KMS-11 (cell line): ENCODE measurements around the gene WIPF1.
"Not testable (repeated sequence)": the region's sequence is repeated elsewhere in the genome, so short reads cannot be mapped to it uniquely, and the experiment has no call there.

Experiments used
- H2AFZ ChIP-seq: fragments of 200-600 bp; sonication (generic); 2 replicates; pipeline ENCODE4 v1.6.1; 2016; ENCODE audit warnings: antibody characterized with exemption, mixed run types, low read depth
- H3K27ac ChIP-seq: fragments of 200-600 bp; sonication (generic); 2 replicates; pipeline ENCODE4 v1.6.1; 2016; ENCODE audit warnings: mild to moderate bottlenecking, mixed run types
- H3K27me3 ChIP-seq: fragments of 200-600 bp; sonication (generic); 2 replicates; pipeline ENCODE4 v1.6.1; 2017; ENCODE audit warnings: mild to moderate bottlenecking, low read depth, mixed run types, moderate library complexity; ENCODE audit not compliant: insufficient read depth
- H3K36me3 ChIP-seq: fragments of 200-600 bp; sonication (generic); 2 replicates; pipeline ENCODE4 v1.6.1; 2017; ENCODE audit warnings: mild to moderate bottlenecking, mixed run types; ENCODE audit not compliant: insufficient read depth
- H3K4me1 ChIP-seq: fragments of 200-600 bp; sonication (generic); 2 replicates; pipeline ENCODE4 v1.6.1; 2016; ENCODE audit warnings: mild to moderate bottlenecking, low read depth, mixed run types; ENCODE audit not compliant: poor library complexity, severe bottlenecking
- H3K4me2 ChIP-seq: fragments of 200-600 bp; sonication (generic); 2 replicates; pipeline ENCODE4 v1.7.0; 2016; ENCODE audit warnings: mild to moderate bottlenecking, mixed run types
- H3K4me3 ChIP-seq: fragments of 200-600 bp; sonication (generic); IDR thresholded peaks from 2 replicates; pipeline ENCODE4 v1.6.1; 2017; ENCODE audit warnings: low read depth, low read length, mixed read lengths; ENCODE audit not compliant: insufficient read depth
- H3K79me2 ChIP-seq: fragments of 200-600 bp; sonication (generic); 2 replicates; pipeline ENCODE4 v1.6.1; 2016; ENCODE audit warnings: low read depth, mixed run types; ENCODE audit not compliant: insufficient read depth
- H3K9ac ChIP-seq: fragments of 200-600 bp; sonication (generic); 2 replicates; pipeline ENCODE4 v1.6.1; 2016; ENCODE audit warnings: mild to moderate bottlenecking, mixed run types
- H4K20me1 ChIP-seq: fragments of 200-600 bp; sonication (generic); 2 replicates; pipeline ENCODE4 v1.6.1; 2016; ENCODE audit warnings: mild to moderate bottlenecking, mixed run types; ENCODE audit not compliant: insufficient read depth
- TF ChIP-seq, protein P1 (sequence below): fragments of 200-600 bp; sonication (generic); conservative IDR thresholded peaks from 2 replicates; pipeline ENCODE4 v1.6.1; 2017; ENCODE audit warnings: low read depth, mild to moderate bottlenecking, antibody characterized with exemption, low read length, moderate library complexity, mixed read lengths

The WIPF1 gene

DNA sequence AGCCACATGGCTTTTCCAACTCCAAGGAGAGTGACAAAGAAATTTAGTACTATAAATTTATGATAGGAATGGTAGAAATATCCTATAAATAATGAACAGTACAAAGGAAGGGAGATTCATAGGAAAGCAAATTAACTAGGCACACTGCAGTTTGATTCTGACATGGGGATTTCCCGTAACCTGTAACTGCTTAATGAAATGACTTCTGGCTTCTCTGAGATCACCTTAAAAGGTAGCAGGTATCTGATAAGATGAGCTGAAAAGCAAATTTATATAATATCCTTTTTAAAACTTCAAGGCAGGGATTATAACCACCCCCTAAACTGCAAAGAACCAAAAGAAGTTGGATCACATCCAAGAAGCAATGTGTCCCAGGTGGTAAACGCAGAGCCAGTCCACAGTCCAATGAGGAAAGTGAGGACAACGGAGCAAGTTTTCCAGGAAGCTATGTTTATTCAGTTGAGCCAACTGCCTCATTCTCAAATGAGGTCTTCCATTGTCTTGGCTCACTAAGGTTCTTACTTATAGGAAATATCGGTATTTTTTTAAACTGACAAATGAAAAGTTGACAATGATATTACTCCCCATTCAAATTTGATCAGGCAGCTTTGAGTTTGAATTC, 43.0 kb downstream of the WIPF1 start:
- H3K9ac ChIP-seq: no peak overlapping the region
- H3K27ac ChIP-seq: no peak overlapping the region
- H3K4me2 ChIP-seq: no peak overlapping the region
- no peaks in the 10 kb centered on the region for H3K79me2 ChIP-seq
- no peak overlapping the region for H2AFZ ChIP-seq
- no peaks in the 10 kb centered on the region for H4K20me1 ChIP-seq
- peaks cover 4% of the 10 kb centered on the region for H3K4me1 ChIP-seq
- H3K27me3 ChIP-seq: no peaks in the 10 kb centered on the region
- TF ChIP-seq, protein P1, sequence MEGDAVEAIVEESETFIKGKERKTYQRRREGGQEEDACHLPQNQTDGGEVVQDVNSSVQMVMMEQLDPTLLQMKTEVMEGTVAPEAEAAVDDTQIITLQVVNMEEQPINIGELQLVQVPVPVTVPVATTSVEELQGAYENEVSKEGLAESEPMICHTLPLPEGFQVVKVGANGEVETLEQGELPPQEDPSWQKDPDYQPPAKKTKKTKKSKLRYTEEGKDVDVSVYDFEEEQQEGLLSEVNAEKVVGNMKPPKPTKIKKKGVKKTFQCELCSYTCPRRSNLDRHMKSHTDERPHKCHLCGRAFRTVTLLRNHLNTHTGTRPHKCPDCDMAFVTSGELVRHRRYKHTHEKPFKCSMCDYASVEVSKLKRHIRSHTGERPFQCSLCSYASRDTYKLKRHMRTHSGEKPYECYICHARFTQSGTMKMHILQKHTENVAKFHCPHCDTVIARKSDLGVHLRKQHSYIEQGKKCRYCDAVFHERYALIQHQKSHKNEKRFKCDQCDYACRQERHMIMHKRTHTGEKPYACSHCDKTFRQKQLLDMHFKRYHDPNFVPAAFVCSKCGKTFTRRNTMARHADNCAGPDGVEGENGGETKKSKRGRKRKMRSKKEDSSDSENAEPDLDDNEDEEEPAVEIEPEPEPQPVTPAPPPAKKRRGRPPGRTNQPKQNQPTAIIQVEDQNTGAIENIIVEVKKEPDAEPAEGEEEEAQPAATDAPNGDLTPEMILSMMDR: no peak
- H3K36me3 ChIP-seq: no peaks in the 10 kb centered on the region
- no peak overlapping the region for H3K4me3 ChIP-seq

DNA sequence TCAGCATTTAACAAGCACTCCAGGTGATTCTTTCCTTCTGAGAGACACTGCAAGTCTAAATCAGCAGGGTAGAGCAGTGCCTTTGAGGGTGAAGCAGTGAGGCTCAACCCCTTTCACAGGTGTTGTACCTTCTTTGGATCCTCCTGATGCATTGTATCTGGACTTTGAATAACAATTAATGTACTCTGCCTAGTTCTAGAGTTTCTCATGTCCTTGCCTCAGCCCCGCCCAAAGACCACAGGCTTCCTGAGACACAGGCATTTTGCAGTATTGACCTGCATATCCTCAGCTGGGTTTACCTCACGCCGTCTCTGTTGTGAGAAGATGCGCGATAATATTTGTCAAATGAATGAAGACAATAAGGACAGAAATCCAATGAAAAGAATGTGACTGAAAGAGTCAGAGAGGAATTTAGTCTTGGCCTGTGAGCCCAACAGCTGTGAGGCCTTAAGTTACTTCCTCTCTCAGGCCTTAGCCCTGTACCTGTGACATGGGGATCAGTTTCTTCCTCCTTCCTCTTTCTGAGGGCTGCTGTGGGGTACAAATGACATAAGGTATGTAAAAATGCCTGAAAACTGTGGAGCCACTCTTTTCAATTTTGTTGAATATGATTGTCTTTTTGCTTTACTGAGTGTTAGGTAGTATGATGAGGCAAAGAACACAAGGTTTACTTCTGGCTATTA, 43.7 kb downstream of the WIPF1 start:
- Histone ChIP-seq H3K4me3 (no peak overlapping the region), H3K36me3 (no peaks in the 10 kb centered on the region), H2AFZ (no peak overlapping the region), H3K79me2 (no peaks in the 10 kb centered on the region), H3K27ac (no peak overlapping the region), H4K20me1 (no peaks in the 10 kb centered on the region), H3K4me1 (peaks cover 4% of the 10 kb centered on the region), H3K9ac (no peak overlapping the region), H3K27me3 (no peaks in the 10 kb centered on the region), H3K4me2 (no peak overlapping the region)
- TF ChIP-seq, protein P1: no peak

DNA sequence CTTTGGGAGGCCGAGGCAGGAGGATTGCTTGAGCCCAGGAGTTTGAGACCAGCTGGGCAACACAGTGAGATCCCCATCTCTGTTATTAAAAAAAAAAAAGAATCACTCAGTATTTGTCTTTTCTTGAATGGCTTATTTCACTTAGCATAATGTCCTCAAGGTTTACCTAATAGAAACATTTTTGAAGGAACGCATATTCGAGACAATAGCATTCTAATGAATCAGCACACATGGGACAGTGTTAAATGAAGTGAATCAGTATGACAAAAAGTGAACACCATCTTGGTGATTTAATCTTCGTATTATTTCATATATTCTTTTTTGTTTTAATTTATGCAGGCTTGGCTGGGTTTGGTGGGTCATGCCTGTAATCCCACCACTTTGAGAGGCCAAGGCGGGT, 44.7 kb downstream of the WIPF1 start:
- H3K4me2 ChIP-seq: no peak overlapping the region
- H3K4me3 ChIP-seq: no peak overlapping the region
- H3K9ac ChIP-seq: no peak overlapping the region
- H3K79me2 ChIP-seq: no peaks in the 10 kb centered on the region
- H3K36me3 ChIP-seq: no peaks in the 10 kb centered on the region
- no peaks in the 10 kb centered on the region for H3K27me3 ChIP-seq
- TF ChIP-seq, protein P1: no peak
- peaks cover 4% of the 10 kb centered on the region for H3K4me1 ChIP-seq
- H4K20me1 ChIP-seq: no peaks in the 10 kb centered on the region
- H3K27ac ChIP-seq: no peak overlapping the region
- no peak overlapping the region for H2AFZ ChIP-seq

DNA sequence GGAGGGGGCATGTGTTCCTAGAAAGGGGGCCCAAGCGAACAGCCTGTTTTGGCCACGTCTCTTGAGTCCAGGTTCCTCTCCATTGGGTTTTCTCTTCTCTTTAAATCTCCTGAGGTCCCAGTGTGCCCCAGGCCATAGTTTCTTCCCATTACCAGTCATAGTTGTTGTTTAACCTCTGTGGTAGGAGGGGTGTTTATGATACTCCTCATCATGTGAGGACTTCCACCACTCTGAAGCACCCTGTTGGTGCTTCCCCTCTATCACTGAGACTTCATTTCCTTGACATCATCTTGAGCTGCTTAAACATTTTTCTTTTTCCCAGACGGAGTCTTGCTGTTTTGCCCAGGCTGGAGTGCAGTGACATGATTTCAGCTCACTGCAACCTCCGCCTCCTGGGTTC, 45.9 kb downstream of the WIPF1 start:
- H3K4me2 ChIP-seq: no peak overlapping the region
- peaks cover 4% of the 10 kb centered on the region for H3K4me1 ChIP-seq
- H3K36me3 ChIP-seq: no peaks in the 10 kb centered on the region
- no peak overlapping the region for H3K27ac ChIP-seq
- H2AFZ ChIP-seq: no peak overlapping the region
- no peak overlapping the region for H3K9ac ChIP-seq
- TF ChIP-seq, protein P1: no peak
- no peaks in the 10 kb centered on the region for H3K27me3 ChIP-seq
- H4K20me1 ChIP-seq: no peaks in the 10 kb centered on the region
- H3K4me3 ChIP-seq: no peak overlapping the region
- H3K79me2 ChIP-seq: no peaks in the 10 kb centered on the region

DNA sequence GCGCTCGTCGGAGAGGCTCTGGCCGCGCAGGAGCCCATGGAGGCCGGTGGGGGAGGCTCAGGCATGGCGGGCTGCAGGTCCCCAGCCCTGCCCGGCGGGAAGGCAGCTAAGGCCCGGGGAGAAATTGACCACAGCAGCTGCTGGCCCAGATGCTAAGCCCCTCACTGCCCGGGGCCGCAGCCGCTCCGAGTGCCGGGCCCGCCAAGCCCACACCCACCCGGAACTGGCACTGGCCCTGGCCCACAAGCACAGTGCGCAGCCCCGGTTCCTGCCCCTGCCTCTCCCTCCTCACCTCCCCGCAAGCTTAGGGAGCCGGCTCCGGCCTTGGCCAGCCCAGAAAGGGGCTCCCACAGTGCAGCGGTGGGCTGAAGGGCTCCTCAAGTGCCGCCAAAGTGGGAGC, 49.0 kb downstream of the WIPF1 start:
- not testable (repeated sequence) for H3K4me1 ChIP-seq, H3K27ac ChIP-seq, H3K4me3 ChIP-seq, H3K9ac ChIP-seq, H3K79me2 ChIP-seq, H3K4me2 ChIP-seq, H4K20me1 ChIP-seq, H2AFZ ChIP-seq, H3K27me3 ChIP-seq, H3K36me3 ChIP-seq

DNA sequence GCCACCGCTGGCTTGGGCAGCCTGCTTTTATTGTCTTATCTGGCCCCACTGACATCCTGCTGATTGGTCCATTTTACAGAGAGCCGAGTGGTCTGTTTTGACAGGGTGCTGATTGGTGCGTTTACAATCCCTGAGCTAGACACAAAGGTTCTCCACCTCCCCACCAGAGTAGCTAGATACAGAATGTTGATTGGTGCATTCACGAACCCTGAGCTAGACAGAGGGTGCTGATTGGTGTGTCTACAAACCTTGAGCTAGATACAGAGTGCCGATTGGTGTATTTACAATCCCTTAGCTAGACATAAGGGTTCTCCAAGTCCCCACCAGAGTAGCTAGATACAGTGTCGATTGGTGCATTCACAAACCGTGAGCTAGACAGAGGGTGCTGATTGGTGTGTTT, 49.6 kb downstream of the WIPF1 start:
- H3K4me3 ChIP-seq, H3K4me2 ChIP-seq, H2AFZ ChIP-seq, H3K4me1 ChIP-seq, H3K27ac ChIP-seq, H3K9ac ChIP-seq, H3K36me3 ChIP-seq, H3K79me2 ChIP-seq, H4K20me1 ChIP-seq, H3K27me3 ChIP-seq: not testable (repeated sequence)
